Heart left ventricle (tissue), 16 donors: ENCODE measurements around the gene CWC27. TPM values are rescaled to one million over a fixed set of nuclear protein-coding genes. Genes with fewer than 3 reads are reported as not detected.

Experiments
- ATAC-seq, 4 donors: fragments of 200-7000 bp; cut with Tn5 transposase; one replicate each; pipeline ENCODE4 v1.9.1; 2020 to 2022; ENCODE audit warnings: moderate library complexity in 4 of 4, mild to moderate bottlenecking in 3 of 4, moderate number of reproducible peaks in 1 of 4
- DNase-seq, 5 donors: peaks; one replicate each; pipeline ENCODE4 v3.0.0-alpha.2; 2020
- H3K27ac ChIP-seq, 12 donors: fragments of 200-600 bp; sonication (generic) in 4 of 12; one replicate each; pipeline versions ENCODE4 v1.5.0 to v1.8.0; 2016 to 2022; ENCODE audit warnings: mild to moderate bottlenecking in 2 of 12
- H3K27me3 ChIP-seq, 9 donors: fragments of 200-600 bp; sonication (generic) in 2 of 9; one replicate each; pipeline versions ENCODE4 v1.5.1 to v1.8.0; 2016 to 2022; ENCODE audit warnings: mild to moderate bottlenecking in 3 of 9
- H3K36me3 ChIP-seq, 9 donors: fragments of 200-600 bp; sonication (generic) in 2 of 9; one replicate each; pipeline versions ENCODE4 v1.5.0 to v1.8.0; 2018 to 2022; ENCODE audit warnings: mild to moderate bottlenecking in 2 of 9
- H3K4me1 ChIP-seq, 12 donors: fragments of 200-600 bp; sonication (generic) in 4 of 12; one replicate each; pipeline versions ENCODE4 v1.5.0 to v1.8.0; 2016 to 2022; ENCODE audit warnings: mild to moderate bottlenecking in 3 of 12
- H3K4me3 ChIP-seq, 12 donors: fragments of 200-600 bp; sonication (generic) in 4 of 12; one replicate each; pipeline versions ENCODE4 v1.5.0 to v1.8.0; 2017 to 2022; ENCODE audit warnings: mild to moderate bottlenecking in 9 of 12, moderate library complexity in 4 of 12
- H3K9me3 ChIP-seq, 12 donors: fragments of 200-600 bp; sonication (generic) in 4 of 12; one replicate each; pipeline versions ENCODE4 v1.5.0 to v1.8.0; 2016 to 2022; ENCODE audit warnings: mild to moderate bottlenecking in 1 of 12
- CTCF ChIP-seq, 12 donors: fragments of 200-600 bp; sonication (generic) in 4 of 12; IDR thresholded peaks; one replicate each; pipeline versions ENCODE4 v1.5.0 to v1.8.0; 2018 to 2022; ENCODE audit warnings: antibody characterized with exemption in 12 of 12, mild to moderate bottlenecking in 5 of 12
- POLR2A ChIP-seq, 2 donors: fragments of 450-650 bp; IDR thresholded peaks; one replicate each; pipeline ENCODE4 v1.6.1; 2017; ENCODE audit warnings: antibody characterized with exemption in 2 of 2, mild to moderate bottlenecking in 2 of 2, moderate library complexity in 2 of 2
- WGBS, 4 donors: extraction: QIAGEN DNeasy Blood & Tissue Kit in 2 of 4; methylation state at CpG; one replicate each; pipeline versions ENCODE4 v1.1.5 to v1.1.7; 2013 to 2018; 5-methylcytosine and 5-hydroxymethylcytosine counted together
- intact Hi-C, 10 donors: fragments of 100-400 bp; cut with DNase I; formaldehyde crosslinking; loops; one replicate each; pipeline versions ENCODE4 v1.11.1 to v1.14.2; 2022
- polyA plus RNA-seq, 2 donors: library from polyadenylated mRNA; stranded (reverse); fragments of 200-250 nt; gene quantifications; one replicate each; pipeline ENCODE4 v1.2.3, GENCODE V29; 2013
- total RNA-seq, 9 donors: library from RNA; depleted of rRNA in 2 of 9; stranded (reverse); fragments of >200 nt in 2 of 9; fragmentation: NEBNext Ultra II Directional in 3 of 9; extraction: Animal tissue kit (Norgen Biotek cat#: 25700) in 3 of 9; gene quantifications; one replicate each; pipeline versions ENCODE4 v1.1.0 to v1.2.4, GENCODE V29; 2016 to 2023
- donor health status: ischemic (EF 13 %, LVEDD 7.1; RV severe dilation, severe dysfunction).
- donor health status: healthy with polysubstance abuse.
- donor health status: DM: no; HTN: yes; CAD: no.
- donor health status: DM: no; HTN: no; CAD: no.
- donor health status: ischemic (EF 25% LVEDD 6.9; RV normal size, moderate dysfunction).
- donor health status: ischemic (EF 25% LVEDD 5.7; RV mildly dilated, moderate dysfunction).
- donor health status: healthy.
- donor health status: DM: yes; HTN: yes; CAD: no.
- donor health status: ischemic (EF 35%, LVEDD 5.7; RV mildly dilated, moderate dysfunction).
- donor health status: nonischemic (EF 11% LVEDD 7.7; RV severe dilation, severe dysfunction).
- donor health status: DM: yes; HTN: yes; CAD: no.
- donor health status: PGD.
- donor health status: ischemic (EF 29% LVEDD 5.4; RV normal size, mild dysfunction).
- donor health status: nonischemic (EF 23%, LVEDD 6.1; RV moderate dilation, normal function).

The CWC27 gene
- total and polyA plus RNA-seq, 11 donors, result 10.7 to 33.3 (median 23.5) TPM

DNA sequence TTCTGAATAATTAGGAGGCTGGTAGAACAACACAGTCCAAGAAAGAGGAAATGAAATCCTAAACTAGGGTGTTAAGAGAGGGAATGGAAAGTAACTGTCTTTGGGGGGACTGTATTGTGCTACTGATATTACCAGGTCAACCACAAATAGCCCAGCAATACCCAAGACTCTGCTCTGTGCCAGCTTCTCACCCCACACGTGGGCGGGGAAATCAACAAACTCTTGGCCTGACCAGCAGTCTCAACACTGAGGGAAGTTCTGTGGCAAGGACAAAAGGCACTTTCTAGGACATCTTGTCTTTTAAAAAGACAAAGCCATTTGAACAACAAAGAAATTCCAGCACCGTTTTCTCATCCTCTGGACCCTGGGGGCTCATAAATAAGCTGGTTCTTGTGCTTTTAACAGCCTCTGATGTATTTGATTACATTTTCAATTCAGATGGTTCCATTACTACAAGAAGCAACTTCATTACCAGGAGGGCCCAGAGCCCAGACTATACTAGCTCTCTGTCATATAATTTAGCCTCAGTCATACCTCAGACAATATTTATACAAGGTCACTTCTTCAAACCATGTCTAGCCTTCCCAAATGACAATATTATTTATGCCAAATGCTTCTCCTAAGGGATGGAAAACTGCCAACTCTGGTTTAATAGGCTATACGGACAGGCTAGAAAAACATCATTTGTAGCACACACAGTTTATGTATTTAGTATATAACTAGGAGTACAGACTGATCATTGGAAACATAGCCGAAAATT is 297.8 kb downstream of the CWC27 start:
- Histone ChIP-seq H3K9me3 (no peaks in the 10 kb centered on the region), H3K27me3 (no peaks in the 10 kb centered on the region), H3K4me3 (no peak overlapping the region), H3K4me1 (peaks cover 0 to 27% (median 15%) of the 10 kb centered on the region in 12 donors), H3K36me3 (no peaks in the 10 kb centered on the region), H3K27ac (no peak overlapping the region)
- DNase-seq (no peak), ATAC-seq (peak in 1 of 4 donors; percentile 49)
- intact Hi-C loops, result loop anchor here in 1 of 10 donors (10.0 kb wide), 1 partner anchor 102 kb away; no protein-coding TSS in a partner anchor
- 58 to 63% (median 61%) methylated on average over 5 of the region's 5 CpGs for WGBS, 4 donors
- TF ChIP-seq POLR2A (IDR thresholded peaks at IDR 0.05), result no peak

GRCh38 chr5:65067147-65067506 is 298.4 kb downstream of the CWC27 start:
- DNase-seq (no peak), ATAC-seq (no peak)
- WGBS, 4 donors, result 87 to 100% (median 96%) methylated on average over 1 of the region's 1 CpG
- Histone ChIP-seq H3K4me1 (peaks cover 0 to 22% (median 11%) of the 10 kb centered on the region in 12 donors), H3K27me3 (no peaks in the 10 kb centered on the region), H3K9me3 (no peaks in the 10 kb centered on the region), H3K27ac (no peak overlapping the region), H3K4me3 (no peak overlapping the region), H3K36me3 (no peaks in the 10 kb centered on the region)
- no peak for TF ChIP-seq CTCF (IDR thresholded peaks at IDR 0.05)
- intact Hi-C loops, result loop anchor here in 1 of 10 donors (10.0 kb wide), 1 partner anchor 102 kb away; no protein-coding TSS in a partner anchor

Other genes starting within 250 kb of the CWC27 start
- gene SHISAL2B, start 78.4 kb upstream of the CWC27 start, total RNA-seq, result not detected
- not detected for gene SHISAL2B, start 78.4 kb upstream of the CWC27 start, polyA plus RNA-seq
- 10 to 100 TPM in 6 of 9 donors, 1 to 10 TPM in 3; 4.1 to 20.7 (median 11.1) TPM for gene SREK1IP1, start 239 bp upstream of the CWC27 start, total RNA-seq
- 10 to 100 TPM in 1 of 2 donors, 1 to 10 TPM in 1; 7.7 to 13.0 TPM for gene SREK1IP1, start 239 bp upstream of the CWC27 start, polyA plus RNA-seq